Tibial nerve (tissue), 4 donors: ENCODE results near the gene PLCXD3. TPM values are rescaled to one million over a fixed set of nuclear protein-coding genes. Genes with fewer than 3 reads are reported as not detected.
"Not testable (repeated sequence)": the region's sequence is repeated elsewhere in the genome, so short reads cannot be mapped to it uniquely, and the experiment has no call there.

Source experiments
- DNase-seq, 2 donors: peaks; one replicate each; pipeline ENCODE4 v3.0.0-alpha.2; 2019; ENCODE audit warnings: low spot score in 2 of 2
- H3K27ac ChIP-seq, 4 donors: fragments of 200-600 bp; sonication (generic) in 3 of 4; one replicate each; pipeline ENCODE4 v1.5.1; 2017 to 2019; ENCODE audit warnings: mild to moderate bottlenecking in 1 of 4
- H3K27me3 ChIP-seq, 2 donors: fragments of 200-600 bp; sonication (generic) in 1 of 2; one replicate each; pipeline versions ENCODE4 v1.5.1 to v1.6.0; 2017 to 2019
- H3K36me3 ChIP-seq, 3 donors: fragments of 200-600 bp; sonication (generic); one replicate each; pipeline ENCODE4 v1.5.1; 2018 to 2019
- H3K4me1 ChIP-seq, 4 donors: fragments of 200-600 bp; sonication (generic) in 3 of 4; one replicate each; pipeline ENCODE4 v1.5.1; 2017 to 2019
- H3K4me3 ChIP-seq, 4 donors: fragments of 200-600 bp; sonication (generic) in 3 of 4; one replicate each; pipeline ENCODE4 v1.5.1; 2017 to 2019; ENCODE audit warnings: mild to moderate bottlenecking in 1 of 4, moderate library complexity in 1 of 4
- H3K9me3 ChIP-seq, 4 donors: fragments of 200-600 bp; sonication (generic) in 3 of 4; one replicate each; pipeline ENCODE4 v1.5.1; 2017 to 2019
- CTCF ChIP-seq, 5 experiments: fragments of 200-600 bp in 3 of 5; fragments of 450-650 bp in 2 of 5; sonication (generic) in 3 of 5; IDR thresholded peaks; one replicate each; pipeline ENCODE4 v1.5.1; 2016 to 2019; ENCODE audit warnings: antibody characterized with exemption in 5 of 5, mild to moderate bottlenecking in 3 of 5, moderate library complexity in 2 of 5
- EP300 ChIP-seq, 2 donors: sonication (generic); formaldehyde crosslinking; IDR thresholded peaks; one replicate each; pipeline ENCODE4 v1.6.1; 2017; ENCODE audit warnings: antibody characterized with exemption in 2 of 2, mild to moderate bottlenecking in 1 of 2
- POLR2A ChIP-seq, 2 donors: fragments of 450-650 bp; IDR thresholded peaks; one replicate each; pipeline ENCODE4 v1.6.1; 2017; ENCODE audit warnings: antibody characterized with exemption in 2 of 2, mild to moderate bottlenecking in 2 of 2, moderate library complexity in 2 of 2
- WGBS, 2 donors: methylation state at CpG; one replicate each; pipeline ENCODE4 v1.1.5; 2018; 5-methylcytosine and 5-hydroxymethylcytosine counted together
- total RNA-seq, 4 donors: library from RNA; depleted of rRNA; stranded (reverse); fragments of >200 nt; gene quantifications; one replicate each; pipeline ENCODE4 v1.1.0, GENCODE V29; 2016

PLCXD3 gene
- total RNA-seq, 4 donors from 2014 or later: 2.1 to 7.9 (median 7.0) TPM

- no peak for TF ChIP-seq POLR2A (IDR thresholded peaks at IDR 0.05)
- TF ChIP-seq CTCF (IDR thresholded peaks at IDR 0.05): no peak
- TF ChIP-seq EP300 (IDR thresholded peaks at IDR 0.05): no peak
- Histone ChIP-seq H3K4me3 (no peak overlapping the region), H3K36me3 (no peaks in the 10 kb centered on the region), H3K27ac (no peak overlapping the region), H3K4me1 (peaks cover 0 to 40% (median 8%) of the 10 kb centered on the region in 4 donors), H3K27me3 (no peaks in the 10 kb centered on the region), H3K9me3 (no peaks in the 10 kb centered on the region)
- WGBS, 2 donors: 62 to 64% methylated on average over 1 of the region's 1 CpG
- no peak for DNase-seq
Observed at GRCh38 chr5:41336471-41336870, 173.9 kb downstream of the PLCXD3 start.

GRCh38 chr5:41335596-41336181 is 174.7 kb downstream of the PLCXD3 start:
- 30 to 31% methylated on average over 4 of the region's 4 CpGs for WGBS, 2 donors
- Histone ChIP-seq H3K4me3 (no peak overlapping the region), H3K27me3 (no peaks in the 10 kb centered on the region), H3K27ac (peak overlapping the region in 1 of 4 donors; percentile 54), H3K9me3 (no peaks in the 10 kb centered on the region), H3K36me3 (no peaks in the 10 kb centered on the region), H3K4me1 (peaks cover 0 to 40% (median 8%) of the 10 kb centered on the region in 4 donors)
- DNase-seq: no peak
- TF ChIP-seq POLR2A (IDR thresholded peaks at IDR 0.05): no peak
- no peak for TF ChIP-seq EP300 (IDR thresholded peaks at IDR 0.05)
- no peak for TF ChIP-seq CTCF (IDR thresholded peaks at IDR 0.05)

- 25% methylated on average over 5 of the region's 5 CpGs for WGBS, 2 donors
- H3K36me3 ChIP-seq: no peaks in the 10 kb centered on the region
- peaks cover 0 to 40% (median 8%) of the 10 kb centered on the region in 4 donors for H3K4me1 ChIP-seq
- H3K9me3 ChIP-seq: no peaks in the 10 kb centered on the region
- DNase-seq: no peak
- peak overlapping the region in 1 of 4 donors; percentile 3 for H3K4me3 ChIP-seq
- H3K27me3 ChIP-seq: no peaks in the 10 kb centered on the region
- TF ChIP-seq CTCF (IDR thresholded peaks at IDR 0.05) (no peak), EP300 (IDR thresholded peaks at IDR 0.05) (no peak), POLR2A (IDR thresholded peaks at IDR 0.05) (no peak)
- peak overlapping the region in 2 of 4 donors; percentile 38 to 54 for H3K27ac ChIP-seq
Observed at GRCh38 chr5:41334758-41335157, 175.6 kb downstream of the PLCXD3 start.

GRCh38 chr5:41334221-41334620 is 176.2 kb downstream of the PLCXD3 start:
- no peaks in the 10 kb centered on the region for H3K27me3 ChIP-seq
- H3K4me3 ChIP-seq: peak overlapping the region in 1 of 4 donors; percentile 3
- WGBS, 2 donors: 4 to 13% methylated on average over 1 of the region's 1 CpG
- H3K36me3 ChIP-seq: no peaks in the 10 kb centered on the region
- DNase-seq: no peak
- no peaks in the 10 kb centered on the region for H3K9me3 ChIP-seq
- H3K27ac ChIP-seq: peak overlapping the region in 2 of 4 donors; percentile 38 to 54
- H3K4me1 ChIP-seq: peaks cover 0 to 40% (median 8%) of the 10 kb centered on the region in 4 donors
- TF ChIP-seq CTCF (IDR thresholded peaks at IDR 0.05) (no peak), POLR2A (IDR thresholded peaks at IDR 0.05) (no peak), EP300 (IDR thresholded peaks at IDR 0.05) (no peak)

GRCh38 chr5:41325074-41325473 is 185.3 kb downstream of the PLCXD3 start:
- H3K9me3 ChIP-seq: no peaks in the 10 kb centered on the region
- no peaks in the 10 kb centered on the region for H3K27me3 ChIP-seq
- DNase-seq: no peak
- no peaks in the 10 kb centered on the region for H3K36me3 ChIP-seq
- 28 to 29% methylated on average over 2 of the region's 2 CpGs for WGBS, 2 donors
- no peak overlapping the region for H3K27ac ChIP-seq
- no peaks in the 10 kb centered on the region for H3K4me1 ChIP-seq
- no peak overlapping the region for H3K4me3 ChIP-seq
- TF ChIP-seq CTCF (IDR thresholded peaks at IDR 0.05) (no peak), POLR2A (IDR thresholded peaks at IDR 0.05) (no peak)

- not testable (repeated sequence) for H3K27me3 ChIP-seq, H3K4me1 ChIP-seq, DNase-seq, H3K4me3 ChIP-seq, H3K36me3 ChIP-seq, H3K27ac ChIP-seq, H3K9me3 ChIP-seq
- 80 to 83% methylated on average over 3 of the region's 3 CpGs for WGBS, 2 donors
Observed at GRCh38 chr5:41322826-41323225, 187.6 kb downstream of the PLCXD3 start.
